GM12872 (cell line): ENCODE data around the gene PTPRU.

Source experiments
- CTCF ChIP-seq: IDR thresholded peaks from 3 replicates; pipeline ENCODE4 v1.5.1; 2011; ENCODE audit warnings: low read depth, mild to moderate bottlenecking, low read length, moderate library complexity; ENCODE audit not compliant: insufficient read depth

PTPRU gene

GRCh38 chr1:29335573-29335972 is 99.3 kb downstream of the PTPRU start:
- TF ChIP-seq CTCF: no peak

DNA sequence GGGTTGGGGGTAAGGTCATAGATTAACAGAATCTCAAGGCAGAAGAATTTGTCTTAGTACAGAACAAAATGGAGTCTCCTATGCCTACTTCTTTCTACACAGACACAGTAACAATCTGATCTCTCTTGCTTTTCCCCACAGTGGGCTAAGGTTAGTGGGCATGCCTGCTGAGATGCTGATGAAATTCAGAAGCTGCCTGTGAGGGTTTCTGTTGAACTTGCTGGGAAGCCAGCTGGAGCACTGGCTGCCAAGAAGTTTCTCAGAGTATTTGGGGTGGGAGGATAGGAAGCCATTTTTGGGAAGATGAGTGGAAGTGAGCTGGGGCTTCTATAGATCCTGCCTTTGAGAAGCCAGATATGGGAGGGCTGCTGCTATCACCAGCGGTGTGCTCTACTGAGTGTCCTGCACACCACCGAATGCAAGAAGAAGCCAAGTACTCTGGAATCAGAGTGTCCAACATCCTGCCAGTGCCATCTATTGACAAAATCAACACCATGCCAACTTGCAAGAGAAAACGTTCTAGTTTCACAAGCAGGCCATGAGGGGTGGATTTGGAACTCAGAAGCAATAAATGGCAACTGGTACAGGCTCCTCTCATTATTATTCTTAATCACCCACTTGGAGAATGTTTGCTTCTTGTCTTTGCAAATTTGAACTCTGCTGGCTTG is 102.7 kb downstream of the PTPRU start:
- no peak for TF ChIP-seq CTCF

DNA sequence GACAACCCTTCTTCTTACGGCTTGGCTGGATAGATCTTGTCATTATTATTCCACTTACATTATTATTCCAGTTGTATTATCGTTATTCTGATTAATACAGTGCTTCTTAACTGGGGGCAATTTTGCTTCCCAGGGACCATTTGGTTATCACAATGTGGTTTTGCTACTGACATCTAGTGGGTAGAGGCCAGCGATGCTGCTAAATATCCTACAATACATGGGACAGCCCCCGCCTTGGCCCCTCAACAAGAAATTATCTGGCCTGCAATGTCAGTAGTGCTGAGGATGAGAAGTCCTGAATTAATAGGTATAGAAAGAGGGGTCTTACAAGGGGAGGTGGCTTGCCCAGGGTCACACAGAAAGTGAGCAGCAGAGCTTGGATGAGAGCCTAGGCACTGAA is 105.6 kb downstream of the PTPRU start:
- no peak for TF ChIP-seq CTCF

GRCh38 chr1:29342351-29342750 is 106.0 kb downstream of the PTPRU start:
- no peak for TF ChIP-seq CTCF

DNA sequence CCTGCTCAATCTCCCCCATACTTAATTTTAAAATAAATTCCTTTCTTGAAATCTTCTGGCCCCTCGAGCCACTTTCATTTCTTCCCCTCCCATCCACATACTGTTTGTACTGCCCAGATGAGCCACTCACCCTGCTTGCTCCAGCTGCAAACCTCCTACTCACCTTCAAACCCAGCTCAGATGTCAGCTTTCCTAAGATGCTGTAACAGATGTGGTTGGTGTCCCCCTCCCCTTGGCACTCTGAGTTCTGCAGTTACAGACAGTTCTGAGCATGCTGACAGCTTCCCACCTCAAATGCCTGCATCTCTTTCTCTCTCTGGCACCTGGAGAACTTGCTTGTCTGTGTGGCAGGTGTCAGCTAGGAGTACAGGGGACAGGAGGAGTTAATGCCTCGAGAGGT is 106.7 kb downstream of the PTPRU start:
- no peak for TF ChIP-seq CTCF

DNA sequence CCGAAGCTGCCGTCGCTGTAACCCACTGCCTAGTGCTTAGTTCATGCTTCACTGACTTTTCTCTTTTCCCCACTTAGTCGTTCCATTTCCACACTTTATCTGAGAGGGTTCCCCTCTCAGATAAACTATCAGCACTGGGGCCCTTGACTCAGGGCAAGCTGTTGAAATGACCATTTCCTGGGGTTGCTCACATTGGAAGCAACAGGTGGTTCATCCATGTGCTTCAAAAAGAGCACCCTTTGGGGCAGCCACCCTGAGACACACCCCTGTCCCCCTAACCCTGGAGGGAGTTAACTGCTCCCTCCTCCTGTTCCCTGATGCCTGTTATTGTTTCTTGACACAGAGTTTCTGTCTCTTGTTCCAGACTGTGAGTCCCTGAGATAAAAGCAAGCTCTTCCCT is 107.2 kb downstream of the PTPRU start:
- no peak for TF ChIP-seq CTCF

GRCh38 chr1:29343908-29344307 is 107.6 kb downstream of the PTPRU start:
- no peak for TF ChIP-seq CTCF

DNA sequence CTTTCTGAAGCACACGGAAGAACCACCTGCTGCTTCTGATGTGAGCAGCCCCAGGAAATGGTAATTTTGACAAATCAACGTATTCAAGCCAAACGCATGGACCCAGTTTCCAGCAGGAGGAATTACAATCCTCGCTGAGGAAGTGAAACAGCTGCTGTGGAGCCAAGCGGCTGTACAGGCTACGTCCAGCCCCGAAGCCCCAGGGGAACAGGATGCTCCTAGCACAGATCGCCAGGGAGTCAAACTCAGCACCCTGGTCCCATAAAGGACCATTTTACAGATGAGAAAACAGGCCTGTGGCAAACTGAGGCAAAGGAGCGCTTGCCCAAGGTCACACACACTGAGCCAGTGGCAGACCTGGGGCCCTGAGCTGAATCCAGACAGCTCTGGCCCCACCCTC is 108.0 kb downstream of the PTPRU start:
- no peak for TF ChIP-seq CTCF
